Effector memory CD8-positive, alpha-beta T cell (primary cell): ENCODE results near the gene GM2A.
A peak's percentile ranks its signal among the peaks of the same experiment; 100 is the strongest.

Experiments
- ATAC-seq: fragments of 150-1000 bp; cut with Tn5 transposase; replicated peaks from 2 replicates; pipeline ENCODE4 v1.10.0; 2021; ENCODE audit warnings: mild to moderate bottlenecking, moderate library complexity
- DNase-seq, 3 experiments: peaks; one replicate each; pipeline ENCODE4 v3.0.0; 2021
- H3K27ac Mint-ChIP-seq, 2 donors: one replicate each; pipeline ENCODE4 v1.8.0; 2022; ENCODE audit warnings: mild to moderate bottlenecking in 2 of 2, mixed read lengths in 2 of 2, moderate library complexity in 2 of 2
- H3K27me3 Mint-ChIP-seq, 2 donors: one replicate each; pipeline ENCODE4 v1.8.0; 2022; ENCODE audit warnings: mixed read lengths in 2 of 2
- H3K36me3 Mint-ChIP-seq: one replicate; pipeline ENCODE4 v1.8.0; 2022; ENCODE audit warnings: mild to moderate bottlenecking, moderate library complexity, mixed read lengths; ENCODE audit not compliant: insufficient read depth
- H3K4me1 Mint-ChIP-seq, 2 donors: one replicate each; pipeline ENCODE4 v1.8.0; 2022; ENCODE audit warnings: low read depth in 2 of 2, mixed read lengths in 2 of 2
- H3K4me3 Mint-ChIP-seq, 2 donors: one replicate each; pipeline ENCODE4 v1.8.0; 2022; ENCODE audit warnings: mild to moderate bottlenecking in 2 of 2, mixed read lengths in 2 of 2, moderate library complexity in 2 of 2
- H3K9me3 Mint-ChIP-seq, 2 donors: one replicate each; pipeline ENCODE4 v1.8.0; 2022; ENCODE audit warnings: mixed read lengths in 2 of 2

GM2A gene

GRCh38 chr5:151221574-151221973 is 31.4 kb upstream of the GM2A start:
- no peak for DNase-seq
- no peak for ATAC-seq
- Mint-ChIP-seq H3K27ac (peak overlapping the region; percentile 92 to 93), H3K4me1 (peaks cover 68 to 71% of the 10 kb centered on the region in 2 donors), H3K27me3 (no peaks in the 10 kb centered on the region), H3K36me3 (peaks cover 16% of the 10 kb centered on the region), H3K9me3 (no peaks in the 10 kb centered on the region), H3K4me3 (peak overlapping the region; percentile 79 to 80)

DNA sequence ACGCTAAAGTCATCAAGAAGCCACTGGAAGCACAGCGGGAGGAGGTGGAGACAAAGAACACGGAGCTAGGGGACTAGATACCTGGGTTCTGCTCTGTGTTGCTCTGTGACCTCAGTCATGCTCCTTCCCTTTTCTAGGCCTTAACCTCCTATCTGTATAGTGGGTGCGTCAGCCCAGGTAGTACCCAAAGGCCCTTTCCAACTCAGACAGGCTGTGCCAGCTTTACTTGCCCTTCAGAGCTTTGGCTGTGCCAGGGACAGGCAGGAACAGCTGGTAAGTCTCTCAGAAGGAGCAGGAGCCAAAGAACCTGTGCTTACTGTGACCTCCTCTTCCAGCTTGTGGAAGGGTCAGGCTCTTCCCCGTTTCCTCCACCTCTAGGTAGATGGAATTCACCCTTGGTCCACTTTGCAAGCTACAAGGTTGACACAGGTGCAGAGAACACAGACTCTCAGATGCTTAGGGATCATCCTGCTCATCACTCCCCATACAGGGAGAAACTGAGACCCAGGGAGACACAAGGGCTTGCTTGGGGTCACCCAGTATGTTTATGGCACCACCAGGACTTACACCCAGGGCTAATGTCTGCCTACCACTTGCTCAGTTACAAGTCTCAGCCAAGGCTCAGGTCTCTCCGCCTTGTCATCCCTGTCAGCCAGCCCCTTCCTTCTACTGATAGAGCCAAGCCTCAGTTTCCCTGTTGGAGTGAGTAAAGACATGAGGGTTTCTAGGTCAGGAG is 30.8 kb upstream of the GM2A start:
- Mint-ChIP-seq H3K27me3 (no peaks in the 10 kb centered on the region), H3K4me3 (peak overlapping the region; percentile 79 to 80), H3K4me1 (peaks cover 65 to 67% of the 10 kb centered on the region in 2 donors), H3K9me3 (no peaks in the 10 kb centered on the region), H3K27ac (peak overlapping the region; percentile 92 to 93), H3K36me3 (peaks cover 14% of the 10 kb centered on the region)
- DNase-seq = no peak
- no peak for ATAC-seq

DNA sequence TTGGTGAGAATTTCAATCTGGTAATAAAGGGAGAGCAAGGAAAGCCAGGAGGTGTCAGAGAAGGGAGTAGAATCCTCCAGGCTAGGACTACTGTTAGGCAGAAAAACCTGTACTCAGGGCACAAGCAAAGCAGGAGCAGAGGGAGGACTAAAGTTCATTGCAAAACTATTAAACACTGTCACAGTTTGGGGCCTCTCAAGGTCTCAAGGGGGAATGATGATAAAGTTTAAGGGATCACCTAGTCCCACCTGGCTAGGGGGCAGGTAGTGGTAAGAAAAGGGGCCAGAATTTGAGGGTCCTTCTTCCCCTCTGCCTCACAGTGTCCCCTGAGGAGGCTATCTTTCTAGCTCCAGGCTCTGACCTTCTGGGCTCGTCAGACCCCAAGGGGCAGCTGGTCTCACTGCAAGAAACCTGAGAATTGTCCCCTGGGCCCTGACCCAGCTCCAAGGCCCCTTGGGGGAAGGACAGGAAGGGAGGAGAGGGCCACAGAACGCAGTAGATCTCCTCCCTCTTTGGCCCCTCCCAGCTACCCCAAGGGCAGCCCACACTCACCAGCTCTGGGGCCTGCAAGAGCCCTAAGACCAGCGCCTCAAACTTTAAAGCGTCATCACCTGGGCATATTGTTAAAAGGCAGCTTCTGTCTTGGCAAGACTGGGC is 30.1 kb upstream of the GM2A start:
- peaks cover 9% of the 10 kb centered on the region for H3K36me3 Mint-ChIP-seq

DNA sequence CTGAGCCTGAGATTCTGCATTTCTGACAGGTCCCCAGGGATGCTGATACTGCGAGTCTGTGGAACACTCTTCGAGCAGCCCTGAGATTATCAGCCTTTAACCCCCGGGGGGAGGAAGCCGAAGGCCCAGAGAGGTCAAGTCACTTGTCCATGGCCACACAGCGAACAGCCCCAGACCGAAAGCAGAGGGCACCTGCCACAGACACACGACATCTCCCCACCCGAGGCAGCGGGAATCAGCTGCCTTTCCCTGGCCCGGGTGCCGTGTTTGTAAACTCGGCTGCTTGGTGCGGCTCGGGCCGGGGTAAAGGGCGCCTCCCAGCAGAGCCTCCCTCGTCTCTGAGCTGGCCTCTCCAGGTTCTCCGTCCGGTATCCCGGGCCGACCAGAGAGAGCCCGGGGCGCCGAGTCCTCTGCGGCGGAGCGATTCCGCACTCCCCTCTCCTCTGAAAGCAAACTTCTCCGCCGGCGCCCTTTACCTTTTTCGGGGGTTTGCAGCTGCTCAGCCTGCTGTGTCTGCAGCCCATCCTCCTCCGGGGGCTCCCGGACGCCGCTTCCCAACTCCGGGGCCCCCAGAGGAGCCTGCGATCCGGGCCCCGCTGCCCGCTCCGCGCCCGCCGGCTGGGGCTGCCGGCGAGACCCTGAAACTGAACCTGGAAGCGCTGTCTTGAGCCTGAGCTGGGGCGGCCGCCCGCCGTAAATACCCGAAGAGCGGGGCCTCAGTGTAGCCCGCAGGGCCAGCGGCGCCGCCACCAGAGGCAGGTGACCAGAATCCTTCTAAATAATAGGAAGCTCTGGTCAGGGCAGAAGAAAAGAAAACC is 29.3 kb upstream of the GM2A start, which contains the start of gene CCDC69:
CCDC69 (minus strand) TSS at position 646 of the 818 bp plus-strand sequence; CDS start at position 524, 122 bp downstream.
- peaks cover 52 to 53% of the 10 kb centered on the region in 2 donors for H3K4me1 Mint-ChIP-seq

More for the DNA sequence above, 30.1 kb upstream of the GM2A start:
- Mint-ChIP-seq H3K27me3 (no peaks in the 10 kb centered on the region), H3K9me3 (no peaks in the 10 kb centered on the region), H3K4me3 (peak overlapping the region; percentile 79 to 80), H3K27ac (peak overlapping the region; percentile 92 to 93), H3K4me1 (peaks cover 60% of the 10 kb centered on the region in 2 donors)
- ATAC-seq (peak; percentile 73), DNase-seq (peak; percentile 23 to 38 (median 34))

GRCh38 chr5:151224372-151224771 is 28.6 kb upstream of the GM2A start:
- Mint-ChIP-seq H3K9me3 (no peaks in the 10 kb centered on the region), H3K27me3 (no peaks in the 10 kb centered on the region), H3K4me3 (peak overlapping the region; percentile 79 to 80), H3K36me3 (peaks cover 9% of the 10 kb centered on the region), H3K4me1 (peaks cover 45% of the 10 kb centered on the region in 2 donors), H3K27ac (peak overlapping the region; percentile 92 to 93)
- peak; percentile 39 for ATAC-seq
- DNase-seq = no peak

More for the DNA sequence above, 29.3 kb upstream of the GM2A start, which contains the start of gene CCDC69:
- H3K27me3 Mint-ChIP-seq = no peaks in the 10 kb centered on the region
- peak; percentile 72 for ATAC-seq
- no peaks in the 10 kb centered on the region for H3K9me3 Mint-ChIP-seq
- peak; percentile 34 to 50 (median 38) for DNase-seq
- peak within 1 kb of the TSS; percentile 92 to 93 for H3K27ac Mint-ChIP-seq
- peak within 1 kb of the TSS; percentile 79 to 80 for H3K4me3 Mint-ChIP-seq
- peaks cover 9% of the 10 kb centered on the region for H3K36me3 Mint-ChIP-seq

DNA sequence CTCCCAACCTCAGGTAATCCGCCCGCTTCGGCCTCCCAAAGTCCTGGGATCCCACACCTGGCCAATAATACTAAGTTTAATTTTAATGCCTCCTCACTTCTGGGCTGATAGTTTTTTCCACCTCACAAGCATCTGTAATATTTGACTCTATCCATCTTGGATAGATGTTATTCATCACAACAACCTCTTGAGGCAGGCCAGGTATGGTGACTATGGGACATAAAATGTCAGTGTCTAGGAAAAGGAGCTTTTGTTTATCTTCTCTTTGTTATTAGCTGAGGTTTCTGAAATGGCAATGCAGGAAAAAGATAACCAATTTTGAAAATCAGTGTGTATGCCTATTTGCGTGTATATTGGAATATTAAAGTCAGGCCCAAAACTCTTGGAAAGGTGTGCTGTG is 27.9 kb upstream of the GM2A start:
- peaks cover 4% of the 10 kb centered on the region for H3K36me3 Mint-ChIP-seq
- DNase-seq (no peak), ATAC-seq (no peak)
- no peaks in the 10 kb centered on the region for H3K27me3 Mint-ChIP-seq
- peak overlapping the region; percentile 92 to 93 for H3K27ac Mint-ChIP-seq
- peak overlapping the region; percentile 79 to 80 for H3K4me3 Mint-ChIP-seq
- H3K9me3 Mint-ChIP-seq = no peaks in the 10 kb centered on the region
- peaks cover 41% of the 10 kb centered on the region in 2 donors for H3K4me1 Mint-ChIP-seq

- Mint-ChIP-seq H3K36me3 (peaks cover 3% of the 10 kb centered on the region), H3K4me1 (peaks cover 37% of the 10 kb centered on the region in 2 donors), H3K4me3 (peak overlapping the region; percentile 79 to 80), H3K27me3 (no peaks in the 10 kb centered on the region), H3K27ac (peak overlapping the region; percentile 92 to 93), H3K9me3 (no peaks in the 10 kb centered on the region)
- DNase-seq = no peak
- ATAC-seq = no peak
These were observed 27.5 kb upstream of the GM2A start for GRCh38 chr5:151225475-151225874.

DNA sequence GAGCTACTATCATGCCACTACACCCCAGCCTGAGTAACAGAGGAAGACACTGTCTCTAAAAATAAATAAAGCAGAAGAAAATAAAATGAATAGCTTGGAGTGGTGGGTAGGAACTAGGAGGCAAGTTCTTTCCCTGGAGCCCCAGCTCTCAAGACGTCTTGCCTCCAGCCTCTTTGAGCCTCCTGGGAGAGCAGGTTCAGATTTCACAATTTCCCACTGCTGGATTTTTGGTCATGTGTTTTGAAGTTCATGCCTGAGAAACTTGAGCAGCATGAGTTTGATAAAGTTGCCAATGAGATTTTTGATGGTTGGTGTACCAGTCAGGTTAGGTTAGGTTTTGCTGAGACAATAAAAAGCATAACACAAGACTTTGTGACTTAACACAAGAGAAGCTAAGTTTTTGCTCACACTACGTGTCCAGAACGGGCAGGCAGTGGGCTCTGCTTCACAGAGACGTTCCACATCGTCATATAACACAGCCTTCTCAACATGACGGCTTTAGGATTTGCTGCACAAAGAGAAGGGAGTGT is 25.0 kb upstream of the GM2A start:
- peak overlapping the region in 1 of 2 donors; percentile 65 for H3K27ac Mint-ChIP-seq
- no peaks in the 10 kb centered on the region for H3K36me3 Mint-ChIP-seq
- ATAC-seq (no peak), DNase-seq (no peak)
- no peaks in the 10 kb centered on the region for H3K9me3 Mint-ChIP-seq
- no peak overlapping the region for H3K4me3 Mint-ChIP-seq
- peaks cover 12 to 17% of the 10 kb centered on the region in 2 donors for H3K4me1 Mint-ChIP-seq
- H3K27me3 Mint-ChIP-seq = no peaks in the 10 kb centered on the region

GRCh38 chr5:151228986-151229385 is 24.0 kb upstream of the GM2A start:
- Mint-ChIP-seq H3K27ac (no peak overlapping the region), H3K4me1 (peaks cover 9 to 17% of the 10 kb centered on the region in 2 donors), H3K27me3 (no peaks in the 10 kb centered on the region), H3K36me3 (no peaks in the 10 kb centered on the region), H3K9me3 (no peaks in the 10 kb centered on the region), H3K4me3 (no peak overlapping the region)
- DNase-seq (no peak), ATAC-seq (no peak)

GRCh38 chr5:151230048-151230680 is 22.8 kb upstream of the GM2A start:
- Mint-ChIP-seq H3K9me3 (no peaks in the 10 kb centered on the region), H3K36me3 (no peaks in the 10 kb centered on the region), H3K27me3 (no peaks in the 10 kb centered on the region), H3K4me3 (no peak overlapping the region), H3K4me1 (peaks cover 13 to 14% of the 10 kb centered on the region in 2 donors), H3K27ac (no peak overlapping the region)
- no peak for ATAC-seq
- DNase-seq = no peak

- Mint-ChIP-seq H3K27ac (no peak overlapping the region), H3K9me3 (no peaks in the 10 kb centered on the region), H3K27me3 (no peaks in the 10 kb centered on the region), H3K4me3 (no peak overlapping the region), H3K4me1 (peaks cover 10% of the 10 kb centered on the region in 2 donors), H3K36me3 (no peaks in the 10 kb centered on the region)
- no peak for DNase-seq
- no peak for ATAC-seq
These were observed 21.6 kb upstream of the GM2A start for GRCh38 chr5:151231359-151231758.

- no peak overlapping the region for H3K4me3 Mint-ChIP-seq
- H3K27ac Mint-ChIP-seq = no peak overlapping the region
- ATAC-seq = no peak
These were observed 19.3 kb upstream of the GM2A start for GRCh38 chr5:151233616-151234085.

More at GRCh38 chr5:151233616-151234085, 19.3 kb upstream of the GM2A start:
- Mint-ChIP-seq H3K27me3 (no peaks in the 10 kb centered on the region), H3K36me3 (peaks cover 5% of the 10 kb centered on the region), H3K4me1 (peaks cover 10 to 12% of the 10 kb centered on the region in 2 donors), H3K9me3 (no peaks in the 10 kb centered on the region)
- no peak for DNase-seq
